OCI-LY3 (cell line): ENCODE measurements around the gene ENOX2.

Source experiments
- H2AFZ ChIP-seq: fragments of 200-600, 300-600 bp; shearing (Covaris generic); 2 replicates; pipeline ENCODE4 v1.6.0; 2014; ENCODE audit warnings: antibody characterized with exemption, low read depth, low read length
- H3K27ac ChIP-seq: fragments of 200-600, 300-600 bp; sonication (generic); 2 replicates; pipeline ENCODE4 v1.5.1; 2014; ENCODE audit warnings: mild to moderate bottlenecking, low read length, moderate library complexity, mixed read lengths
- H3K27me3 ChIP-seq: fragments of 200-600, 300-600 bp; sonication (generic); 2 replicates; pipeline ENCODE4 v1.6.1; 2014; ENCODE audit warnings: low read depth, low read length, mixed read lengths
- H3K36me3 ChIP-seq: fragments of 200-600, 300-600 bp; sonication (generic); replicated peaks from 2 replicates; pipeline ENCODE3; 2014; ENCODE audit warnings: low read depth, low read length, mixed read lengths
- H3K4me1 ChIP-seq: fragments of 300-600, 200-600 bp; sonication (generic); 2 replicates; pipeline ENCODE4 v1.6.1; 2014; ENCODE audit warnings: low read length, mixed read lengths
- H3K4me2 ChIP-seq: fragments of 200-600, 300-600 bp; sonication (generic); 2 replicates; pipeline ENCODE4 v1.6.1; 2014; ENCODE audit warnings: low read length, mixed read lengths
- H3K4me3 ChIP-seq: fragments of 300-600, 200-600 bp; sonication (generic); 2 replicates; pipeline ENCODE4 v1.5.1; 2014; ENCODE audit warnings: antibody characterized with exemption, mild to moderate bottlenecking, low read length, moderate library complexity
- H3K79me2 ChIP-seq: fragments of 300-600, 200-600 bp; shearing (Covaris generic); 2 replicates; pipeline ENCODE4 v1.6.1; 2014; ENCODE audit warnings: mild to moderate bottlenecking, low read length, mixed read lengths
- H3K9ac ChIP-seq: fragments of 300-600, 200-600 bp; shearing (Covaris generic); 2 replicates; pipeline ENCODE4 v1.6.0; 2014; ENCODE audit warnings: mild to moderate bottlenecking, low read length, moderate library complexity
- H3K9me3 ChIP-seq: fragments of 200-600, 300-600 bp; shearing (Covaris generic); 2 replicates; pipeline ENCODE4 v1.6.1; 2014; ENCODE audit warnings: low read length, mixed read lengths; ENCODE audit not compliant: insufficient read depth
- H4K20me1 ChIP-seq: fragments of 200-600, 300-600 bp; sonication (generic); 2 replicates; pipeline ENCODE4 v1.6.1; 2016; ENCODE audit warnings: low read length, mixed read lengths; ENCODE audit not compliant: insufficient read depth
- EZH2phosphoT487 ChIP-seq: fragments of 200-600 bp; shearing (Covaris generic); IDR thresholded peaks from 2 replicates; pipeline ENCODE4 v1.6.1; 2018; ENCODE audit warnings: antibody characterized with exemption, mixed run types, low read depth
- TF ChIP-seq, protein P1 (sequence below): fragments of 200-600, 300-600 bp; sonication (generic); IDR thresholded peaks from 2 replicates; pipeline ENCODE4 v1.5.1; 2014; ENCODE audit warnings: antibody characterized with exemption, low read length, low read depth

Gene ENOX2

DNA sequence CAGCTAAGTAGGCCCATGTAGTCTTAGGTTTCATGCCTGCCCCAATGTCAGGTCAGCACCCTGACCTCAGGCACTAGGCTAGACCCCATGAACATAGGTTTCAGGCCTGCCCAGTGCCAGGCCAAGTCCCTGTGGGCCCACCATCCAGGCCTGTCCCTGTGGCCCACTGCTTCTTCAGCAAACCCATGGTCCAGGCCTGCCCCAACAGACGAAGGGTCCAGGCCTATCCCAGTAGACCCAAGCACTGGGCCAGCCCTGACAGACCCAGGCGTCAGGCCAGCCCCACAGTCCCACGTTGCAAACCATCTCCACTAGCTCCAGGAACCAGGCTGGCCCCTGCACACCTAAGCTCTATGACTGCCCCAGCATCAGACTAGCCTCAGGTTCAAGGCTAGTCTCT lies 92.4 kb downstream of the ENOX2 start:
- no peaks in the 10 kb centered on the region for H3K27me3 ChIP-seq
- no peaks in the 10 kb centered on the region for H3K79me2 ChIP-seq
- H3K9me3 ChIP-seq, result no peaks in the 10 kb centered on the region
- H3K4me1 ChIP-seq, result no peaks in the 10 kb centered on the region
- no peak overlapping the region for H3K9ac ChIP-seq
- no peaks in the 10 kb centered on the region for H3K36me3 ChIP-seq
- H3K4me3 ChIP-seq, result no peak overlapping the region
- no peak overlapping the region for H3K4me2 ChIP-seq
- TF ChIP-seq, protein P1, sequence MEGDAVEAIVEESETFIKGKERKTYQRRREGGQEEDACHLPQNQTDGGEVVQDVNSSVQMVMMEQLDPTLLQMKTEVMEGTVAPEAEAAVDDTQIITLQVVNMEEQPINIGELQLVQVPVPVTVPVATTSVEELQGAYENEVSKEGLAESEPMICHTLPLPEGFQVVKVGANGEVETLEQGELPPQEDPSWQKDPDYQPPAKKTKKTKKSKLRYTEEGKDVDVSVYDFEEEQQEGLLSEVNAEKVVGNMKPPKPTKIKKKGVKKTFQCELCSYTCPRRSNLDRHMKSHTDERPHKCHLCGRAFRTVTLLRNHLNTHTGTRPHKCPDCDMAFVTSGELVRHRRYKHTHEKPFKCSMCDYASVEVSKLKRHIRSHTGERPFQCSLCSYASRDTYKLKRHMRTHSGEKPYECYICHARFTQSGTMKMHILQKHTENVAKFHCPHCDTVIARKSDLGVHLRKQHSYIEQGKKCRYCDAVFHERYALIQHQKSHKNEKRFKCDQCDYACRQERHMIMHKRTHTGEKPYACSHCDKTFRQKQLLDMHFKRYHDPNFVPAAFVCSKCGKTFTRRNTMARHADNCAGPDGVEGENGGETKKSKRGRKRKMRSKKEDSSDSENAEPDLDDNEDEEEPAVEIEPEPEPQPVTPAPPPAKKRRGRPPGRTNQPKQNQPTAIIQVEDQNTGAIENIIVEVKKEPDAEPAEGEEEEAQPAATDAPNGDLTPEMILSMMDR, result no peak
- TF ChIP-seq EZH2phosphoT487, result no peak
- H3K27ac ChIP-seq, result no peak overlapping the region
- H2AFZ ChIP-seq, result no peak overlapping the region
- no peaks in the 10 kb centered on the region for H4K20me1 ChIP-seq

DNA sequence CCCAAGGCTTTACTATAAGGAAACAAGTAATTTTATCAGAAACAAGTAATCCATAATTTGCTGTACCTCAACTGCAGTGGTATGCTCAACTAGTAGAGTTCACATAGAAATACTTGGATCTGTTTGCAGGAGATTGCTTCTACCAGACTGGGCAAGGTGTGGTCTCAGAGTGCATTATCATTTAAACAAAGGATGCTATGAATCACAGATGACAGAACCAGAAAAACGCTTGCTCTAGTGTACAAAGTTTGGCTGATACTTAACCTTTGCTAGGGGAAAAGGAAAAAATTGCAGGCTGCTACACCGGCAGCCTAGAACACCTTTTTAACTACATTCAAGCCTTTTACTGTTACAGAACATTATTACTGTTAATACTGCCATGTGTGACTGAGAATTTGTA lies 97.1 kb downstream of the ENOX2 start:
- H2AFZ ChIP-seq, result no peak overlapping the region
- TF ChIP-seq EZH2phosphoT487, result no peak
- TF ChIP-seq, protein P1, result no peak
- H3K9me3 ChIP-seq, result no peaks in the 10 kb centered on the region
- H3K4me3 ChIP-seq, result no peak overlapping the region
- no peaks in the 10 kb centered on the region for H3K36me3 ChIP-seq
- H3K4me2 ChIP-seq, result no peak overlapping the region
- H3K27ac ChIP-seq, result no peak overlapping the region
- no peaks in the 10 kb centered on the region for H3K4me1 ChIP-seq
- H4K20me1 ChIP-seq, result no peaks in the 10 kb centered on the region
- no peaks in the 10 kb centered on the region for H3K27me3 ChIP-seq
- no peaks in the 10 kb centered on the region for H3K79me2 ChIP-seq
- no peak overlapping the region for H3K9ac ChIP-seq

- no peak for TF ChIP-seq EZH2phosphoT487
- TF ChIP-seq, protein P1, result no peak
- no peaks in the 10 kb centered on the region for H3K4me1 ChIP-seq
- H3K79me2 ChIP-seq, result no peaks in the 10 kb centered on the region
- H3K36me3 ChIP-seq, result no peaks in the 10 kb centered on the region
- H3K27ac ChIP-seq, result no peak overlapping the region
- no peak overlapping the region for H3K4me3 ChIP-seq
- no peaks in the 10 kb centered on the region for H3K9me3 ChIP-seq
- H3K4me2 ChIP-seq, result no peak overlapping the region
- no peaks in the 10 kb centered on the region for H3K27me3 ChIP-seq
- H4K20me1 ChIP-seq, result no peaks in the 10 kb centered on the region
- no peak overlapping the region for H3K9ac ChIP-seq
- no peak overlapping the region for H2AFZ ChIP-seq
Measured at GRCh38 chrX:130803537-130803936, 99.5 kb downstream of the ENOX2 start.

GRCh38 chrX:130801901-130802300 lies 101.1 kb downstream of the ENOX2 start:
- Histone ChIP-seq H3K9ac (no peak overlapping the region), H4K20me1 (no peaks in the 10 kb centered on the region), H3K9me3 (no peaks in the 10 kb centered on the region), H3K36me3 (no peaks in the 10 kb centered on the region), H3K79me2 (no peaks in the 10 kb centered on the region), H3K4me1 (no peaks in the 10 kb centered on the region), H3K4me3 (no peak overlapping the region), H3K27me3 (no peaks in the 10 kb centered on the region), H3K27ac (no peak overlapping the region), H3K4me2 (no peak overlapping the region), H2AFZ (no peak overlapping the region)
- no peak for TF ChIP-seq EZH2phosphoT487
- TF ChIP-seq, protein P1, result no peak
